Measurements from ENCODE around the gene CLCNKA. TPM values are rescaled to one million over a fixed set of nuclear protein-coding genes. Genes with fewer than 3 reads are reported as not detected.
"Not testable (repeated sequence)": the region's sequence is repeated elsewhere in the genome, so short reads cannot be mapped to it uniquely, and the experiment has no call there.

The CLCNKA gene
- total RNA-seq, 1 donor from 2014 or later = not detected

DNA sequence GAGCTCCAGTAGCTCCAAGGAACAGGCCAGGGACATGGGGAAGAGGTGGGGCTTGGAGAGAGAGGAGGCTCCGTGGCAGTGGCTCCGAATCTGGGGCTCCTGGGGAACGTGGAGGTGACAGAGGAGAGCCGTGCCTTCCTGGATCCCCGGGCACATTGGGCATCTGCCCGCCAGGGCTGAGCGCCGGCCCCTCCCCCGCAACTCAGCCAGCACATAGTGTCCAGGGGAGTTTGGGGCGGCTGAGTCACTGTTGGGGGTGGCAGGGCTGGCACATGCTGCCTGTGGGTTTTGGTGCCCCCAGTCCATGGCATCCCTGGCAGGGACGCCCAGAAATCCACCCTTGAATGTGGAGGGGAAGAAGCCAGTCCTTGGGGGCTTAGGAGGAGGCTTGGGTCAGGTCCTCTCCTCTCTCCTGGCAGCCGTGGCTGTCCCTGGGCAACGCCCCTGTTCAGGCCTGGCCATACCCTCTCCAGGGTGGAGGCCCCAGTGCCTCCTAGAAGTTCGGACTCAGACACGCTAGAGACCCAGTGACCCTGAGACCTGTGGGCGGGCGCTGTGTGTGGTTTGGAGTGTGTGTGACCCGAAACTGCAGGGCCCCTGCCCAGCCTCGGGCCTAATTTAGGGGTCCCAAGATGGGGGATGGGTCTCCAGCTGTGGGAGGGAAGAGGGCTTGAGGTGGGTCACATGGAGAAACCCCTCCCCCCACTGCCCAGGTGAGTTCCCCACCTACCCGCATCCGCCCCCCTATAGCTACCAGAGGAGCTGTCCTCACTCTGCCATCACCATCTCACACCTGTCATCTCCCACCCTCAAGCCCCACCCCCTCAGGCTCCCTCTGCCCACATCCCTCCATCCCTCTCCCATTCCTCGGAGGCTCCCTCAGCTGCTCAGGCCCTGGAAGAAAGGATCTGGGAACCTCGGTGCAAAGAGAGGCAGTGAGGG, 5.6 kb upstream of the CLCNKA start:
- intact Hi-C loops (cut with micrococcal nuclease) = no loop called here
- Mint-ChIP-seq H3K27ac (peak overlapping the region; percentile 62), H3K27me3 (peaks cover 3% of the 10 kb centered on the region), H3K36me3 (ENCODE audit: low read depth) (no peaks in the 10 kb centered on the region), H3K4me3 (no peak overlapping the region), H3K4me1 (peaks cover 10% of the 10 kb centered on the region), H3K9me3 (no peaks in the 10 kb centered on the region)
- no peak for DNase-seq

DNA sequence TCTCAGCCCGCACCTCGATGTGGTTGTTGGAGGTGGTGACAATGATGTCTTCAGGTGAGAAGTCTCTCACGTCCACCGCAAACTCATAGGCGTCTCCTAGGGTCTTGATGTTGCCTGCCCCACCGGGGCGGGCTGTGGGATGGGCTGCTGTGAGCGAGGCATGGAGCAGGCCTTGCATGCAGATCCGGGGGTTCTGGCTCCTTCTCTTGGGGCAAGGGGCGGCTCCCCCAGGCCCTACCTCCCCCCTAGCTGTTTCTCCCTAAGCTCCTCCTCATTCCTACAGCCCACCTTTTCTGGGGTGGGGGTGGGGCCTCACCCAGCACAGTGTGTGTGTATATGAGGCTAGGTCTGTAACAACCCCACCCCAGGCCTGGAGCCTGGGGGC, 4.8 kb upstream of the CLCNKA start:
- no peaks in the 10 kb centered on the region for H3K36me3 Mint-ChIP-seq (ENCODE audit: low read depth)
- intact Hi-C loops (cut with micrococcal nuclease) = no loop called here
- H3K4me3 Mint-ChIP-seq = no peak overlapping the region
- no peak for DNase-seq
- H3K27ac Mint-ChIP-seq = no peak overlapping the region
- H3K4me1 Mint-ChIP-seq = peaks cover 10% of the 10 kb centered on the region
- peaks cover 6% of the 10 kb centered on the region for H3K27me3 Mint-ChIP-seq
- H3K9me3 Mint-ChIP-seq = no peaks in the 10 kb centered on the region

DNA sequence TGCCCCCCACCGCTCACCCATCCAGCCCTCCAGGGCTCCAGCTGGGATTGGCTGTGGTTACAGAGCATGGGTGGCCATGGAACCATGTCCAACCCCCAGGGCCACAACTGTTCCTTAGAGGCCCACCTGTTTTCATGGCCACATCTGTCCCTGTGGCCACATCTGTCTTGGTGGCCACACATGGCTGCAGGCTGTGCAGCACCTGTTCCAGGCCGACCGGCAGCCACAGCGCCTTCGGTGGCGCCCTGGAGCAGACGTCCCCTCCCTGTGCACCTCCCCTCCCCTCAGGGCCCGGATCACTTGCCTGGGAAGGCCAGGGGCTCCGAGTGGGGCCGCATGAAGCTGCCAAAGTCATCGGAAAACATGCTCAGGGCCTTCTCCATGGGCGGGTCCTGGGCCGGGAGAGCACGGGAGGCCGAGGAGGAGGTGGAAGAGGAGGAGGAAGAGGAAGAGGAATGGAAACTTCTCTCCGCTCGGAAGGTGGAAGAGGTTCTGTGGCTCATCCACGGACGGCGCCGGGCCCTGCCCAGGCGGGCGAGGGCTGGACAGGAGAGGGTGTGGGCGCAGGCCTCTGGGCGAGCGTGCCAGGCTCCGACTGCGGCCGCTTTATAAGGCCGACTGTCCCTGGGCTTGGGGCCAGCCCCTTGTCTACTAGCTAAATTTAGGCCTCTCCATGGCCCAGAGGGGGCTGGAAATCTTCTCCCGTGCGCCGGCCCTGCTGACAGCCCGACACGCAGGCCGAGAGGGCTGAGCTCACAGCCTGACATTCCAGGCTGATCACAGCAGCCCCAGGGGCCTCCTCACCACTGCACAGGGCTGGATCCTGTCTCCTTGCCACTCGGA, 4.2 kb upstream of the CLCNKA start, which contains the start of gene HSPB7:
HSPB7 (minus strand) TSS at position 583 of the 843 bp plus-strand sequence; CDS start at position 503, 80 bp downstream.
- H3K27me3 Mint-ChIP-seq = peaks cover 6% of the 10 kb centered on the region
- DNase-seq = no peak
- H3K4me1 Mint-ChIP-seq = peaks cover 8% of the 10 kb centered on the region
- intact Hi-C loops (cut with micrococcal nuclease) = no loop called here
- H3K36me3 Mint-ChIP-seq (ENCODE audit: low read depth) = no peaks in the 10 kb centered on the region
- no peaks in the 10 kb centered on the region for H3K9me3 Mint-ChIP-seq
- H3K4me3 Mint-ChIP-seq = no peak within 1 kb of the TSS
- no peak within 1 kb of the TSS for H3K27ac Mint-ChIP-seq

DNA sequence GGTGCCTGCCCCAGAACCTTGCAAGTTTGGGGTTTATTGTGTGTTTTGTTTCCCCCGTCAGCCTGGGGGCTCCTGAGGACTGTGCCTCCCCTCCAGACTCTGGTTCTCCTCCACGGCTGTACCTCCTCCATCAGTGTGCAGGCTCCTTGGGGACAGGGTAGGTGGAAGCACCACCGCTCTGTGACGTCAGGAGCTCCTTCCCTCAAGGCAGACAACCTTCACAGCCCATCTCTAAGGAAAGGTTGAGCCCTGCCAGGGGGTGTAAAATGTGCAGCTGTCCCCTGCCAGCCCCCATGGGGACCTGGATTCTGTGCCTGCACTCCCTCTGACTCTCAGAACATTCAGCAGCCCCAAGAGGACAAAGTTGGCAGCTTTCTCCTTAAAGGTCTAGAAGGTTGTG, 3.5 kb upstream of the CLCNKA start:
- intact Hi-C loops (cut with micrococcal nuclease) = no loop called here
- Mint-ChIP-seq H3K4me1 (peaks cover 8% of the 10 kb centered on the region), H3K27me3 (peaks cover 6% of the 10 kb centered on the region), H3K36me3 (ENCODE audit: low read depth) (no peaks in the 10 kb centered on the region), H3K27ac (no peak overlapping the region), H3K4me3 (no peak overlapping the region), H3K9me3 (no peaks in the 10 kb centered on the region)
- no peak for DNase-seq

DNA sequence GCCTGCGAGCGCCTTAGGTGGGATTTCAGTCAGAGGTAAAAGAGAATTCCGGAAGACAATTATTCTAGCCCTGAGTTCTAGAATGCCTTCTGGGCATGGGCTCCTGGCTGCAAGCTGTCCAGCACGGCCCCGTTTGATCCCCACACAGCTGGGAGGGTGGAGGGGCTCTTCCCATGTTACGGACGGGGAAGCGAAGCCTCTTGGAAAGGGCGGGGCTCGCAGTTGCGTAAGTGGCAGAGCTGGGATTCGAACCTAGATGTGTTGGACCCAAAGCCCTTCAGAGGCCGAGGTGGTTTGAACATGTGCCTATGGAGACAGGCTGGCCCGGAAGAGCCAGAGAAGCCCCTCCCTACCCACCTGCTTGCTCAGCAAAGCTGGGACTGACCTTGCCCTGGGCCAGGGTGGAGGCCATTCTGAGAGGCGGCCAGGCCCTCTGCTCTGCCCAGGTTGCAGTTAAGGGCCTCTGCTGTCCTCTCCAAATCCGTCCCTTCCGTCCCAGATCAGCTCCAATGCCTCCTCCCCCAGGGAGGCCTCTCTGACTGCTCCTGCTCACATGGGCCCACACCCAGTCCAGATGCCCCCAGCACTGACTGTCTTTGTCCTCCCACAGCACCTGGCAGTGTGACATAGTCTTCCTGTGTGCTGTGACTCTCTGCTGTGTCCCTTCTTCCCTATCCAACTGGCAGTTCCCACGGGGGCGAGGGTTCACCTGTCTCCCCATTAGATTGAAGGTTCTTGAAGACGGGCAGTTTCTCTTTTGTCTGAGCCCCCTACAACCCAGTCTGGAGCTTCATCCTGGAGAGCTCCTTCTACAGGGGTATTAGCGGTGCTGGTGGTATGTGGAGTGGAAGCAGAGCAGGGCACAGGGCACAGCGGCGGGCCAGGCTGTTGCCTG, 2.8 kb upstream of the CLCNKA start:
- no peak for DNase-seq
- H3K27ac Mint-ChIP-seq = no peak overlapping the region
- H3K4me3 Mint-ChIP-seq = no peak overlapping the region
- no peaks in the 10 kb centered on the region for H3K36me3 Mint-ChIP-seq (ENCODE audit: low read depth)
- H3K27me3 Mint-ChIP-seq = peaks cover 6% of the 10 kb centered on the region
- peaks cover 2% of the 10 kb centered on the region for H3K4me1 Mint-ChIP-seq
- H3K9me3 Mint-ChIP-seq = no peaks in the 10 kb centered on the region
- intact Hi-C loops (cut with micrococcal nuclease) = no loop called here

DNA sequence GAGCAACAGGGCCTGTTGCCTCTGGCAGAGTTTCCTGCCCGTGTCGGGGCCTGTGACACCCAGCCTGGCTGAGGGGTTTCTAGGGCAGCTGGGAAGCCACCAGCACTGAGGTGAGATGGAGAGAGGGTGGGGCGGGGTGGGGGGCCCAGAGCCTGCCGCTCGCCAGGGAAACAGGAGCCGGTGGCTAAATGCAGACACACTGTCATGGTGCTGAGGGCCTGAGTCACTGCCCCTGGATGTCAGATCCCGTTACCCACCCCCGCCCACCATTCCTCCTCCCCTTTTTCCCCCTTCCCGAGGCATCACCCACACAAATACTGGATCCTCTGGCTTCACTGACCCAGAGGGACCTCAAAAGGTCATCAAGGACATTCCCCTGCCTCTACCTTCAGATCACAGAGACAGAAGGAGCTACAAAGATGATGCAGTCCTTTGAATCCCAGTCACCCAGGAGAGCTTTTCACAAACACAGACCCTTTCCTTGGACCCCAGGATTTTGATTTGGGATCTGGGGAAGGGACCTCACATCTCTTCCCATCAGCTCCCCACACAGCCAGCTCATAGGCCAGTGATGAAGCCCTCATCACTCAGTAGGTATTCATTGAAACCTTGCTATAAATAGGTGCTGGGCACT, 2.1 kb upstream of the CLCNKA start:
- no peaks in the 10 kb centered on the region for H3K36me3 Mint-ChIP-seq (ENCODE audit: low read depth)
- H3K9me3 Mint-ChIP-seq = no peaks in the 10 kb centered on the region
- no peak overlapping the region for H3K27ac Mint-ChIP-seq
- no peak for DNase-seq
- no peak overlapping the region for H3K4me3 Mint-ChIP-seq
- H3K27me3 Mint-ChIP-seq = peaks cover 3% of the 10 kb centered on the region
- intact Hi-C loops (cut with micrococcal nuclease) = no loop called here
- no peaks in the 10 kb centered on the region for H3K4me1 Mint-ChIP-seq

DNA sequence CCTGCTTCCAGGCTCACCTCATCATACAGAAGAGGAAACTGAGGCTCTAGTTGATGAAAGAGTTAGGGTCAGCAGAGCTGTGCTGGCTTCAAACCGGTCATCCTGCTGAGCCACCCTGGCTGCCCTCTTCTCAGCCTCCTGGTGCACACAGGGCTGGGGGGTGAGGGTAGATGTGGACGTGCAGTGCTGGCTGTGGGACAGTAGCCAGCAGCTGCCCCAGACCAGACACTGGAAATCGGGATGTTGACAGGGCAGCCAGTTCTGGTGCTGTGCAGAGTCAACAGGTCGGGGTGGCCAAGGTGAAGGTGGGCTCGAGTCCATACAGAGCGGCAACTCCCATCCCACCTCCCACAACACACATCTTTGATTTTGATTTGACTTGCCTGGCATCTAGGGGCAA, 1.5 kb upstream of the CLCNKA start:
- Mint-ChIP-seq H3K4me3 (no peak overlapping the region), H3K27me3 (peaks cover 3% of the 10 kb centered on the region), H3K4me1 (no peaks in the 10 kb centered on the region), H3K9me3 (no peaks in the 10 kb centered on the region), H3K36me3 (ENCODE audit: low read depth) (no peaks in the 10 kb centered on the region), H3K27ac (no peak overlapping the region)
- DNase-seq = no peak
- intact Hi-C loops (cut with micrococcal nuclease) = no loop called here

DNA sequence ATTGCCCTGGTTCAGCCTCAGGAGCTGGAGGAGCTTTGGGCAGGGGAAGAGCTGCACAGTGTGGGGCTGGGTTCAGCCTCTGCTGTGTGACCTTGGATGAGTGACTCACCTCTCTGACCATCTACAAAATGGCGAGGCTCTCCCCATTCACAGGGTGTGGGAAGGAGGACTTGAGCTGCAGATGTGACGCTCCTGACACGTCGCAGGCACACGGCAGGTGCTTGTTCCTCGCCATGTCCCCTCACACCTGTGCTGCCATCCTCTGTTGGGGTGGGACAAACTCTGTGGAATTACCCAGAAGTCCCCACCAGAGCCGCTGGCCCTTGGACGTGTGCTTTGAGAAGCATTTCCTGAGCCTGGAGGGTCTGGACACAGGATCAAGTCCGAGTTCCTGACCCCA, 958 bp upstream of the CLCNKA start:
- H3K27ac Mint-ChIP-seq; H3K9me3 Mint-ChIP-seq; H3K4me3 Mint-ChIP-seq; H3K27me3 Mint-ChIP-seq; intact Hi-C loops (cut with micrococcal nuclease); H3K4me1 Mint-ChIP-seq; H3K36me3 Mint-ChIP-seq (ENCODE audit: low read depth); DNase-seq: not testable (repeated sequence)

DNA sequence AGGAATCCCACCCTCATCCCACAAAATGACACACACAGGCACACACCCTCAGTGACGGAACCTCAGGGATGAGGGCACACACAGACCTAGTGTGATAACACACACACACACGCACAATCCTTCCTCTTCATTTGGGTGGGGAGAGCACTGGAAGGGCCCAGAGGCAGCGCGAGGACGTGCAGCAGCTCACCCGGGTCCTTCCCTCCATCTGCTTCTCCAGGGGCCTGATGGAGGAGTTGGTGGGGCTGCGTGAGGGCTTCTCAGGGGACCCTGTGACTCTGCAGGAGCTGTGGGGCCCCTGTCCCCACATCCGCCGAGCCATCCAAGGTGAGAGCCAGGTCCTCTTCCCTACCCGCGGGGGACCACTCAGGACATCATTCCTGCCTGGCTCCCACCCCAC, 557 bp downstream of the CLCNKA start:
- H3K36me3 Mint-ChIP-seq (ENCODE audit: low read depth) = no peaks in the 10 kb centered on the region
- no peak overlapping the region for H3K4me3 Mint-ChIP-seq
- no peak for DNase-seq
- intact Hi-C loops (cut with micrococcal nuclease) = no loop called here
- H3K27me3 Mint-ChIP-seq = peaks cover 3% of the 10 kb centered on the region
- no peaks in the 10 kb centered on the region for H3K4me1 Mint-ChIP-seq
- no peaks in the 10 kb centered on the region for H3K9me3 Mint-ChIP-seq
- no peak overlapping the region for H3K27ac Mint-ChIP-seq

DNA sequence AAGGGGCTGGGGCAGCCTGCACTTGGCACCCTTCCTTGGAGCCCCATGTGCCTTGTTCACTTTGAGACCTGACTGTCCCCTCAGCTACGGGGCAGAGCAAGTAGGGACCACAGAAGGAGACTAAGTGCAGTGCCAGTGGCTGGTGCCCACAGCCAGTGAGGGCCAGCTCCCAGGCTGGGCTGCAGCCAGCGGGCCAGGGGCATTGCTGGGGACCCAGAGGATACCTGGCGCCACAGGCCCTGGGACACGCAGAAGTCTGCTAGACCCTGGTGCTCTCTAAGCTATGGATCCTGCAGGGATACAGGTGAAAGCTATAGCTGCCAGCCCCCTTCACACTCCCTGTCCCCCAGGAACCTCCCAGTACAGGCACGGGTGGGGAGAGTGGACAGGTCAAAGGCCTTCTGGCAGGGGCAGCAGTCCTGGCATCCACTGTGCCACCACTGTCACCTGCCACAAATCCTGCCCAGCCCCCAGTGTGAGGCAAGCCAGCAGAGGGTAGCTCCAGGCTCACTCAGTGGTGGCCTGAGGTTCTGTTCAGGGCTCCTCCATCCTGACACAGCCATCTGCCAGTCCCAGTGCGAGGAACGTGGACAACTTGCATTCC, 1.3 kb downstream of the CLCNKA start:
- no peak overlapping the region for H3K4me3 Mint-ChIP-seq

DNA sequence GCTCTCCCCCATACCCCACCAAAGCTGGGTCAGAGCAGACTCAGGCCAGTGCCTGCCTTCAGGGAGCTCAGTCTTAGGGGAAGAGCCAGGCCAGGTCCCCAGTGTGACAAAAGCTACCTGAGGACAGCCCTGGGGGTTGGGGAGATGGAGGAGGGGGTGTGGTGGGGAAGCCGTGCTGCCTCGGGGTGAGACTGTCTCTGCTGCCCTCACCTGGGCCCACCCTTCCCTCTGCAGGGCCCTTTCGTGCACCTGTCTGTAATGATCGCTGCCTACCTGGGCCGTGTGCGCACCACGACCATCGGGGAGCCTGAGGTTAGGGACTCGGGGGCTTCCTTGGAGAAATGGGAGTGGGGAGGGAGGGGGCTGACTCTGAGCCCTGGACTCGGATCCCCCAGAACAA, 4.5 kb downstream of the CLCNKA start:
- DNase-seq; H3K4me1 Mint-ChIP-seq; intact Hi-C loops (cut with micrococcal nuclease); H3K9me3 Mint-ChIP-seq; H3K36me3 Mint-ChIP-seq (ENCODE audit: low read depth); H3K27ac Mint-ChIP-seq; H3K4me3 Mint-ChIP-seq: not testable (repeated sequence)
- H3K27me3 Mint-ChIP-seq = peaks cover 14% of the 10 kb centered on the region

More for the DNA sequence above, 1.3 kb downstream of the CLCNKA start:
- intact Hi-C loops (cut with micrococcal nuclease) = no loop called here
- Mint-ChIP-seq H3K27ac (no peak overlapping the region), H3K27me3 (peaks cover 8% of the 10 kb centered on the region), H3K4me1 (no peaks in the 10 kb centered on the region), H3K9me3 (no peaks in the 10 kb centered on the region), H3K36me3 (ENCODE audit: low read depth) (no peaks in the 10 kb centered on the region)
- no peak for DNase-seq

DNA sequence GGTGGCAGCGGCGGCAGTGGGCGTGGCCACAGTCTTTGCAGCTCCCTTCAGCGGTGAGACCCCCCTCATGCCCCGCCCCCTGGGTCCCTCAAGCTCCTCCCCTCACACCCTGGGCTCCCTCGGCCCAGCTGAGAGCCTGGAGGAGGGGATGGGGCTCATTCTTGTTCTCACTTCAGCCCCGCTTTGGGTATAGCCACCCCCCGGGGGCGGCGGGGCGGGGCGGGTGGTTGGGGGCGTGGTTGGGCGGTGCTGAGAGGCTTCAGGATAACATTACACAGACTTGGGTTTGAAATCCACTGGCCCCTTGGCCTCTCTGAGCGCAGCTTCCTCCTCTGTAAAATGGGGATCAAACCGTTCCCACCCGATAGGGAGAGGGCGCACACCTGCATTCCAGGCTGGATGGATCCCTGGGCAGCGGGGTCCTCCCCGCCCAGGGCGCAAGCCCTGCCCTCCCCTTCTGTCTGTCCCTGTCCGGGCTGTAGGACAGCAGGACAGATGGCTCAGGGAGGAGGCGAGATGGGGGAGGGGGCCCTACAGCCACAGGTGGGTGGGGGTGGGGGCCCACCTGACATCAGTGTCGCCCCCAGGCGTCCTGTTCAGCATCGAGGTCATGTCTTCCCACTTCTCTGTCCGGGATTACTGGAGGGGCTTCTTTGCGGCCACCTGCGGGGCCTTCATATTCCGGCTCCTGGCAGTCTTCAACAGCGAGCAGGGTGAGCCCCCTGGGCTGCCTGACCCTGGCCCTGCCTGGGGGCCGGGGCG, 5.1 kb downstream of the CLCNKA start:
- peak; percentile 66 for DNase-seq
- no peaks in the 10 kb centered on the region for H3K36me3 Mint-ChIP-seq (ENCODE audit: low read depth)
- H3K27ac Mint-ChIP-seq = no peak overlapping the region
- intact Hi-C loops (cut with micrococcal nuclease) = no loop called here
- peaks cover 11% of the 10 kb centered on the region for H3K27me3 Mint-ChIP-seq
- H3K4me3 Mint-ChIP-seq = no peak overlapping the region
- H3K9me3 Mint-ChIP-seq = no peaks in the 10 kb centered on the region
- no peaks in the 10 kb centered on the region for H3K4me1 Mint-ChIP-seq

All from activated CD4-positive, alpha-beta T cell treated with anti-CD3 and anti-CD28 coated beads, Interleukin-2, amount 10 ng/mL, durations not matched to agents 24 days and 14 days (primary cell).